Prostate gland (tissue), 2 donors: Measurements from ENCODE around the gene BTAF1. TPM values are rescaled to one million over a fixed set of nuclear protein-coding genes. Genes with fewer than 3 reads are reported as not detected.

Source experiments
- DNase-seq: peaks from one replicate; pipeline ENCODE4 v3.0.0-alpha.2; 2019; ENCODE audit warnings: low spot score
- H3K27ac ChIP-seq, 2 donors: fragments of 200-600 bp; sonication (generic); 2 replicates each; pipeline ENCODE4 v1.5.1; 2017 to 2019
- H3K27me3 ChIP-seq: fragments of 200-600 bp; sonication (generic); replicated peaks from 2 replicates; pipeline ENCODE4 v1.5.1; 2019; ENCODE audit not compliant: insufficient read depth
- H3K36me3 ChIP-seq, 2 donors: fragments of 200-600 bp; sonication (generic); 1 replicate in 1 of 2; 2 replicates in 1 of 2; pipeline versions ENCODE4 v1.5.1 to v1.8.1; 2017 to 2019
- H3K4me1 ChIP-seq: fragments of 200-600 bp; sonication (generic); replicated peaks from 2 replicates; pipeline ENCODE4 v1.5.1; 2019
- H3K4me3 ChIP-seq, 2 donors: fragments of 200-600 bp; sonication (generic); 2 replicates each; pipeline ENCODE4 v1.5.1; 2017 to 2019
- H3K9me3 ChIP-seq: fragments of 200-600 bp; sonication (generic); 2 replicates; pipeline ENCODE4 v1.5.1; 2017
- POLR2A ChIP-seq: fragments of 450-650 bp; IDR thresholded peaks from one replicate; pipeline ENCODE4 v1.6.1; 2016; ENCODE audit warnings: antibody characterized with exemption, mild to moderate bottlenecking
- POLR2AphosphoS5 ChIP-seq: sonication (generic); formaldehyde crosslinking; IDR thresholded peaks from one replicate; pipeline ENCODE4 v1.6.1; 2017; ENCODE audit warnings: antibody characterized with exemption
- WGBS: methylation state at CpG from one replicate; pipeline ENCODE4 v1.1.5; 2018; 5-methylcytosine and 5-hydroxymethylcytosine counted together
- intact Hi-C: fragments of 100-400 bp; cut with DNase I; formaldehyde crosslinking; loops from one replicate; pipeline ENCODE4 v1.14.2; 2022
- total RNA-seq, 2 donors: library from RNA; depleted of rRNA; stranded (reverse); fragments of >200 nt; gene quantifications; one replicate each; pipeline ENCODE4 v1.1.0, GENCODE V29; 2016
- TF ChIP-seq, protein P1 (sequence below), 4 experiments: fragments of 200-600 bp in 2 of 4; fragments of 450-650 bp in 2 of 4; sonication (generic) in 2 of 4; IDR thresholded peaks; 1 replicate in 3 of 4; 2 replicates in 1 of 4; pipeline ENCODE4 v1.5.1; 2016 to 2019; ENCODE audit warnings: antibody characterized with exemption in 4 of 4, mild to moderate bottlenecking in 2 of 4, moderate library complexity in 2 of 4

Gene BTAF1
- total RNA-seq, 2 donors from 2014 or later = 31.2 to 43.2 TPM

DNA sequence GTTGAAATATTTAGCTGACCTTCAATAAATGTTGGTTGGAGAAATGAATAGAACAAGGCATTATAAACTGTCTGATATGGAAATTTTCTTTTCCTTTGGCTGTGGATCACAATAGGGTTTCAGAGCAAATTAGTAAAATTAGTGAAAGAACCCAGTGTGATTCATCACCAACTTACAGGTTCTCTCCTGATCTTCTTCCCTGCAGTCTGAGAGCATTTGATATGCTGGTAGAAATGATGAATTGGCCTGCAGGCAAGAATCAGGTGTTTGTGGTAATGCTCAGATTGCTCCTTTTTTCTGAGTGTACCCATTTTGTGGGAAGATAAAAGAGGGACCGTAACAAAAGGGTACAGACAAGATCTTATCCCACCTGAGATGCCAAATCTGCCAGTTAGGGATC is 51.9 kb downstream of the BTAF1 start:
- Histone ChIP-seq H3K36me3 (no peaks in the 10 kb centered on the region), H3K4me3 (no peak overlapping the region), H3K9me3 (no peaks in the 10 kb centered on the region), H3K27ac (peak overlapping the region in 1 of 2 donors; percentile 20), H3K4me1 (peaks cover under 1% of the 10 kb centered on the region), H3K27me3 (no peaks in the 10 kb centered on the region)
- WGBS = 100% methylated on average over 1 of the region's 1 CpG
- TF ChIP-seq, protein P1, sequence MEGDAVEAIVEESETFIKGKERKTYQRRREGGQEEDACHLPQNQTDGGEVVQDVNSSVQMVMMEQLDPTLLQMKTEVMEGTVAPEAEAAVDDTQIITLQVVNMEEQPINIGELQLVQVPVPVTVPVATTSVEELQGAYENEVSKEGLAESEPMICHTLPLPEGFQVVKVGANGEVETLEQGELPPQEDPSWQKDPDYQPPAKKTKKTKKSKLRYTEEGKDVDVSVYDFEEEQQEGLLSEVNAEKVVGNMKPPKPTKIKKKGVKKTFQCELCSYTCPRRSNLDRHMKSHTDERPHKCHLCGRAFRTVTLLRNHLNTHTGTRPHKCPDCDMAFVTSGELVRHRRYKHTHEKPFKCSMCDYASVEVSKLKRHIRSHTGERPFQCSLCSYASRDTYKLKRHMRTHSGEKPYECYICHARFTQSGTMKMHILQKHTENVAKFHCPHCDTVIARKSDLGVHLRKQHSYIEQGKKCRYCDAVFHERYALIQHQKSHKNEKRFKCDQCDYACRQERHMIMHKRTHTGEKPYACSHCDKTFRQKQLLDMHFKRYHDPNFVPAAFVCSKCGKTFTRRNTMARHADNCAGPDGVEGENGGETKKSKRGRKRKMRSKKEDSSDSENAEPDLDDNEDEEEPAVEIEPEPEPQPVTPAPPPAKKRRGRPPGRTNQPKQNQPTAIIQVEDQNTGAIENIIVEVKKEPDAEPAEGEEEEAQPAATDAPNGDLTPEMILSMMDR (IDR thresholded peaks at IDR 0.05) = no peak
- TF ChIP-seq POLR2A (no peak), POLR2AphosphoS5 (no peak)
- DNase-seq = no peak
- intact Hi-C loops = no loop called here

DNA sequence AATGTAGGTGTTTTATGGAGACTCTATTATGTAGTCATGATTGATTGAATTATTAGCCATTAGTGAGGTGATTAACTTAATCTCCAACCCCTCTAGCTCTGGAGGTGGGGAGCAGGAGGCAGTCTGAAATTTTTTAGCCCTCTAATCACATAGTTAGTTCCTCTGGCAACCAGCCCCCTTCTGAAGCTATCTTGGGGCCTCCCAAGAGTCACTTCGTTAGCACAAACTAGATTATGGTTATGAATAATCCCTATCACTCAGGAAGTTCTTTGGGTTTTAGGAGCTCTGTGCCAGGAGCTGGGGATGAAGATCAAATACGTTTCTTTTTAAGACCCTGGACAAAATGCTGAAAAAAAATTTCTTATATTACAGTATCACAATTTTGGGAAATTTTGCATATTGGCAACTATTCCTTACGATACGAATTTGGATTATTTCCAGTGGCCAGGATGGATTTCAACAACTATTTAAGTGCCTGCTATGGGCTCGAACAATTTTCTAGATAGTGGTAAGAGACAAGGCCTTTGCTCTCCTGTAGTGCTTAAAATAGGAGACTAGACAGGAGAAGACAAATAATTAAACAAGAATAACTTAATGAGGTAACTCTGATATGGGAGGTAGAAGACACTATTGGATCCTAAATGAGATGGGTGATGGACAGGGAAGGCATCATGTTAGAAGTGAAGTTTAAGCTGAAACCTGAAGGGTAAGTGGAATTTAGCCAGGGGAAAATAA is 52.9 kb downstream of the BTAF1 start:
- H3K27ac ChIP-seq = peak overlapping the region in 1 of 2 donors; percentile 20
- intact Hi-C loops = no loop called here
- H3K4me1 ChIP-seq = no peaks in the 10 kb centered on the region
- H3K36me3 ChIP-seq = no peaks in the 10 kb centered on the region
- H3K9me3 ChIP-seq = no peaks in the 10 kb centered on the region
- H3K4me3 ChIP-seq = no peak overlapping the region
- no peaks in the 10 kb centered on the region for H3K27me3 ChIP-seq
- 95% methylated on average over 5 of the region's 5 CpGs for WGBS
- no peak for TF ChIP-seq POLR2A
- TF ChIP-seq, protein P1 (IDR thresholded peaks at IDR 0.05) = no peak
- no peak for TF ChIP-seq POLR2AphosphoS5
- no peak for DNase-seq

DNA sequence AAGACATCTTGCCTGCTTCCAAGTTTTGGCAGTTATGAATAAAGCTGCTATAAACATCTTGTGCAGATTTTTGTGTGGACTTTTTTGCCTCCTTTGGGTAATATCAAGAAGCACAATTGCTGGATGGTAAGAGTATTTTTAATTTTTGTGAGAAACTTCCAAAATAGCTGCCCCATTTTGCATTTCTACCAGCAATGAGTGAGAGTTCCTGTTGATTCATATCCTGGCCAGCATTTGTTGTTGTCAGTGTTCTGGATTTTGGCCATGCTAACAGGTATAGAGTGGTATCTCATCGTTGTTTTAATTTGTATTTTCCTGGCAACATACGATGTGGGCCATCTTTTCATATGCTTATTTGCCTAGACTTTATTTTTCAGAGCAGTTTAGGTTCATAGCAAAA is 53.9 kb downstream of the BTAF1 start:
- Histone ChIP-seq H3K27ac (peak overlapping the region in 1 of 2 donors; percentile 20), H3K36me3 (no peaks in the 10 kb centered on the region), H3K27me3 (no peaks in the 10 kb centered on the region), H3K4me1 (no peaks in the 10 kb centered on the region), H3K9me3 (no peaks in the 10 kb centered on the region), H3K4me3 (no peak overlapping the region)
- no peak for DNase-seq
- TF ChIP-seq POLR2AphosphoS5 (peak; percentile 40), POLR2A (no peak)
- TF ChIP-seq, protein P1 (IDR thresholded peaks at IDR 0.05) = no peak
- intact Hi-C loops = no loop called here
- 81% methylated on average over 2 of the region's 2 CpGs for WGBS

DNA sequence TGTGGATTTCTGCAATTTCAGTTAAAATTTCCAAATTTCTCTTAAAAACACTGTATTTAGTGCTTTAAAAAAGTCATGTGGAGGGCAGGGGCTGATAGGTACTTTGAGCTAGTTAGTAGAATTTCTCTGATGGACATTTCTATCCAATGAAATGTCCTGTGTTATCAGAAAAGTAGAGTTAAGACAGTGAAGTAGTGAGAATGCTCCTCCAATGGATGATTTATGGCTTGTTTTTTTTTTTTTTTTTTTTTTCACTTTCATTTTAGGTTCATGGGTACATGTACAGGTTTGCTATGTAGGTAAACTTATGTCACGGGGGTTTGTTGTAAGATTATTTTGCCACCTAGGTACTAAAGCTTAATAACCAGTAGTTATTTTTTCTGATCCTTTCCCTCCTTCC is 55.0 kb downstream of the BTAF1 start:
- no peaks in the 10 kb centered on the region for H3K36me3 ChIP-seq
- H3K4me3 ChIP-seq = no peak overlapping the region
- no peaks in the 10 kb centered on the region for H3K27me3 ChIP-seq
- intact Hi-C loops = no loop called here
- H3K4me1 ChIP-seq = no peaks in the 10 kb centered on the region
- TF ChIP-seq POLR2A (no peak), POLR2AphosphoS5 (no peak)
- TF ChIP-seq, protein P1 (IDR thresholded peaks at IDR 0.05) = no peak
- no peak for DNase-seq
- H3K27ac ChIP-seq = no peak overlapping the region
- 96% methylated on average over 1 of the region's 1 CpG for WGBS
- H3K9me3 ChIP-seq = no peaks in the 10 kb centered on the region

- no peaks in the 10 kb centered on the region for H3K9me3 ChIP-seq
- H3K4me1 ChIP-seq = no peaks in the 10 kb centered on the region
- no peak for DNase-seq
- no peaks in the 10 kb centered on the region for H3K27me3 ChIP-seq
- H3K4me3 ChIP-seq = no peak overlapping the region
- WGBS = 28% methylated on average over 1 of the region's 1 CpG
- TF ChIP-seq POLR2A (no peak), POLR2AphosphoS5 (no peak)
- TF ChIP-seq, protein P1 (IDR thresholded peaks at IDR 0.05) = no peak
- intact Hi-C loops = no loop called here
- H3K27ac ChIP-seq = no peak overlapping the region
- H3K36me3 ChIP-seq = no peaks in the 10 kb centered on the region
Measured at GRCh38 chr10:91980319-91980718, 56.7 kb downstream of the BTAF1 start.
